ENCODE measurements around the gene NMNAT2.

DNA sequence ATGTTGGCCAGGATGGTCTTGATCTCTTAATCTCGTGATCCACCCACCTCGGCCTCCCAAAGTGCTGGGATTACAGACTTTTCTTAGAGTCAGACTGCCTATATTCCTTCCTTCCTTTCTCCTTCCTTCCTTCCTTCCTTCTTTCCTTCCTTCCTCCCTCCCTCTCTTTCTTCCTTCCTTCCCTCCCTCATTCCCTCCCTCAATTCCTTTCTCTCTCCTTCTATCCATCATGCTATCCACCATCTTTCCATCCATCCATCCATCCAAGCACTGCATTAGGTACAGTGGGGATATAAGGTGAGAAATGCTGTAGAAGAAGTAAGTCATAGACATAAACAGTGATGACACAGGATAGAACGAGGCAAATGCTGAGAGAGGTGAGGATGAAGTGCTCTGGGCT is 218.9 kb downstream of the NMNAT2 start:
- no peak for TF ChIP-seq ZFP30 (CRISPR knock-in tag; IDR thresholded peaks at IDR 0.05)
- no peak for TF ChIP-seq PPARA (CRISPR knock-in tag; IDR thresholded peaks at IDR 0.05; ENCODE audit: borderline replicate concordance)
- TF ChIP-seq ESRRG (CRISPR knock-in tag; IDR thresholded peaks at IDR 0.05): no peak
- TF ChIP-seq ZNF565 (CRISPR knock-in tag; conservative IDR thresholded peaks at IDR 0.05; ENCODE audit: low read depth): no peak
- TF ChIP-seq, protein P1, sequence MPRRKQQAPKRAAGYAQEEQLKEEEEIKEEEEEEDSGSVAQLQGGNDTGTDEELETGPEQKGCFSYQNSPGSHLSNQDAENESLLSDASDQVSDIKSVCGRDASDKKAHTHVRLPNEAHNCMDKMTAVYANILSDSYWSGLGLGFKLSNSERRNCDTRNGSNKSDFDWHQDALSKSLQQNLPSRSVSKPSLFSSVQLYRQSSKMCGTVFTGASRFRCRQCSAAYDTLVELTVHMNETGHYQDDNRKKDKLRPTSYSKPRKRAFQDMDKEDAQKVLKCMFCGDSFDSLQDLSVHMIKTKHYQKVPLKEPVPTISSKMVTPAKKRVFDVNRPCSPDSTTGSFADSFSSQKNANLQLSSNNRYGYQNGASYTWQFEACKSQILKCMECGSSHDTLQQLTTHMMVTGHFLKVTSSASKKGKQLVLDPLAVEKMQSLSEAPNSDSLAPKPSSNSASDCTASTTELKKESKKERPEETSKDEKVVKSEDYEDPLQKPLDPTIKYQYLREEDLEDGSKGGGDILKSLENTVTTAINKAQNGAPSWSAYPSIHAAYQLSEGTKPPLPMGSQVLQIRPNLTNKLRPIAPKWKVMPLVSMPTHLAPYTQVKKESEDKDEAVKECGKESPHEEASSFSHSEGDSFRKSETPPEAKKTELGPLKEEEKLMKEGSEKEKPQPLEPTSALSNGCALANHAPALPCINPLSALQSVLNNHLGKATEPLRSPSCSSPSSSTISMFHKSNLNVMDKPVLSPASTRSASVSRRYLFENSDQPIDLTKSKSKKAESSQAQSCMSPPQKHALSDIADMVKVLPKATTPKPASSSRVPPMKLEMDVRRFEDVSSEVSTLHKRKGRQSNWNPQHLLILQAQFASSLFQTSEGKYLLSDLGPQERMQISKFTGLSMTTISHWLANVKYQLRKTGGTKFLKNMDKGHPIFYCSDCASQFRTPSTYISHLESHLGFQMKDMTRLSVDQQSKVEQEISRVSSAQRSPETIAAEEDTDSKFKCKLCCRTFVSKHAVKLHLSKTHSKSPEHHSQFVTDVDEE (CRISPR knock-in tag; IDR thresholded peaks at IDR 0.05): no peak
- TF ChIP-seq RARB (CRISPR knock-in tag; IDR thresholded peaks at IDR 0.05): no peak
- no peak for TF ChIP-seq BACH2 (CRISPR knock-in tag; IDR thresholded peaks at IDR 0.05; ENCODE audit: borderline replicate concordance)
- TF ChIP-seq, protein P2, sequence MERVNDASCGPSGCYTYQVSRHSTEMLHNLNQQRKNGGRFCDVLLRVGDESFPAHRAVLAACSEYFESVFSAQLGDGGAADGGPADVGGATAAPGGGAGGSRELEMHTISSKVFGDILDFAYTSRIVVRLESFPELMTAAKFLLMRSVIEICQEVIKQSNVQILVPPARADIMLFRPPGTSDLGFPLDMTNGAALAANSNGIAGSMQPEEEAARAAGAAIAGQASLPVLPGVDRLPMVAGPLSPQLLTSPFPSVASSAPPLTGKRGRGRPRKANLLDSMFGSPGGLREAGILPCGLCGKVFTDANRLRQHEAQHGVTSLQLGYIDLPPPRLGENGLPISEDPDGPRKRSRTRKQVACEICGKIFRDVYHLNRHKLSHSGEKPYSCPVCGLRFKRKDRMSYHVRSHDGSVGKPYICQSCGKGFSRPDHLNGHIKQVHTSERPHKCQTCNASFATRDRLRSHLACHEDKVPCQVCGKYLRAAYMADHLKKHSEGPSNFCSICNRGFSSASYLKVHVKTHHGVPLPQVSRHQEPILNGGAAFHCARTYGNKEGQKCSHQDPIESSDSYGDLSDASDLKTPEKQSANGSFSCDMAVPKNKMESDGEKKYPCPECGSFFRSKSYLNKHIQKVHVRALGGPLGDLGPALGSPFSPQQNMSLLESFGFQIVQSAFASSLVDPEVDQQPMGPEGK (CRISPR knock-in tag; IDR thresholded peaks at IDR 0.05; ENCODE audit: borderline replicate concordance): no peak
- TF ChIP-seq OSR1 (CRISPR knock-in tag; IDR thresholded peaks at IDR 0.05): no peak
- no peak for TF ChIP-seq ARNTL (CRISPR knock-in tag; IDR thresholded peaks at IDR 0.05; ENCODE audit: borderline replicate concordance, low read depth)

All from SK-N-SH treated with all-trans-retinoic acid at 6 μM for 48 hours (cell line).